NCI-H2196 treated with DMSO at 0.1 percent for 48 hours (cell line): ENCODE results near the gene LDB2.

ENCODE experiments used
- DNase-seq: peaks from one replicate; lab custom pipeline; 2025; ENCODE audit not compliant: unreplicated experiment; lab: John Stamatoyannopoulos, UW

LDB2 gene

DNA sequence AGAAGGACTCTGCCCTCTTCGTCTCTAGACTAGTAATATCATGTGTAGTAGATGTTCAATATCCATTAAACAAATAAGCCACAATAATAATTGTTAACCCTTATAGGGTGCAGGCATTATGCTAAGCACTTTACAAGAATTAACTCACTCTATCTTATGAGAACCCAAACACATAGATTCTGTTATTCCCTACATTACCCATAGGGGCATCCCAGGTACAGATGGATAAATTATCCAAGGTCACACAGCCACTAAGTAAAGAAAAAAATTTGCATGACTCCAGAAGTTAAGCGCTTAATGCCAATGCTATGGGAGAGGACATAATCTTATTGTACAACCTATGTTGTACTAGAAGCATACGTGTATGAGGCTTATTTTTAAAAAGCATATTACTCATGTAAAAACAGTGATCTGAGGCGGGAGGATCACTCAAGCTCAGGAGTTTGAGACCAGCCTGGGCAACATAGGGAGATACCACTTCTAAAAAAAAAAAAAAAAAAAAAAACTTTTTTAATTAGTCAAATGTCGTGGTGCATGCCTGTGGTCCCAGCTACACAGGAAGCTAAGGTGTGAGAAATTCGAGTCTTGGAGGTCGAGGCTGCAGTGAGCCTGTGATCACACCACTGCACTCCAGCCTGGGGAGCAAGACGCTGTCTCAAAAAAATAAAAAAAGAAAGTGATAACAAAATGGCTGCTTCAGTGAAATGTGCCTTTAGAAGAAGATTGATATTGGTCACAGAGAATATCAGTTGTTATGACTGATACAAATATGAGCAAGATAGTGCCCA is 13.6 kb downstream of the LDB2 start:
- no peak for DNase-seq

DNA sequence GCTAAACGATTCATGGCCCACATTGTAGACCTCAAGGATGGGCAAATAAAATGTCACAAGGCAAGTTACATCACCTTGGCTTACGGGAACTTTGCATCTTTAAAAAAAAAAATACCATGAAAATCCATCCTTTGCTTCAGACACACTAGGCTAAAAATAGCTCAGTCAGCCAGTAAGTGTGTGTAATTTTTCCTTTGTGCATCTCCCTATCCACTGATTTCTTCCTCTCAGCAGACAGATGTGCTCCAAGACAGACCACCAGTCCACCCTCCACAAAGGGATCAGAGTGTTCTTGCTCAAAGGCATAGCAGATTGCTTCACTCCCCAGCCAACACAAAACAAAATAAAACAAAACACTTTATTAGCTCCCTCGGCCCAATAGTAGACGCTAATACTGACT is 14.6 kb downstream of the LDB2 start:
- no peak for DNase-seq

DNA sequence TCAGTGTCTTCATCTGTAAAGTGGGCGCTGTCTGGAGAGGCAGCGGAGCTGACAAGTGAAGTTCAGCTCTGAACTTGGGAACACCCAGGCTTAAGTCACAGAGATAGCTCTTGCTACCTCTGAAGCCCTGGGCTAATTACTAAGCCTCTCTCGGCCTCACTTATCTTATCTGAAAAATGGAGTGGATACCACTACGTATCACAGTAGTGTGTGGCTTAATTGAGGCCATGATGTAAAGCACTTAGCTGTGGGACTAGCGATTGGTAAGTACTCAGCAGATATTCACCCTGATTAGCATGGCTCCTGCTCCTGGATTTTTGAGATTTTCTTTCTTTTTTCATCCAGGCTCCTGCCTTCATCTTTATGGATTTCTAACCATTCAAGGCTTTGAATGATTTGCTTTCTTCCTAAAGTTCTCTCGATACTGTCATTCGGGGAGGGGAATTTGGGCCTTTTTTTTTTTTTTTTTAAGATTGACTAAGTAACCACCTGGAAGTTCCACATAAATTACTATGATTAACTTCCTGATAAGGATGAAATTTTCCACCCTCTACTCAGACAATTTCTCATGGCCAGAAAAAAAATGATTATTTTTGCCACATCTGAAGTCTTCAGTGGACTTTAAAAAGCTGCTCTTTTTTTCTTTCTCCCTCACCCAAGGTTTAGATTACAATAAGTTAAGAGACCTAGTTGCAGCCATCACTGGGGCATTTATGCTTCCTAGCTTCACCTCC is 17.1 kb downstream of the LDB2 start:
- no peak for DNase-seq

DNA sequence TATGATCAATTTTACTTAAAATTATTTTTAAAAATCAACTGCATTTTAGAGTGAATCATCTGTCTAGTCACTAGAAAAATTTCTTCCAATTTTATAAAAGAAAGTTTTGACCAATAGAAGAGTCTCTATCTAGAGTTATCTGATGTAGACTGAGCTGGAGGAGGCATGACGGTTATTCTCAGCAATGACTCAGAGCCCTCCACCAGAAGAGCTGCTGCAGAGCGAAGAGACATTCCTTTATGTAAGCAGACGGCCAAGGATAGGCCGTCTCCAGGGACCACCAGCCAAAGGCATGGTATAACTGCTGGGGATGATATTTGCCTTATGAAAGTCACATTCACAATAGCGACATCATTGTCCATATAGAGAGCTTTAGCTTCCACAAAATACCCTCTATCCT is 23.0 kb downstream of the LDB2 start:
- no peak for DNase-seq

DNA sequence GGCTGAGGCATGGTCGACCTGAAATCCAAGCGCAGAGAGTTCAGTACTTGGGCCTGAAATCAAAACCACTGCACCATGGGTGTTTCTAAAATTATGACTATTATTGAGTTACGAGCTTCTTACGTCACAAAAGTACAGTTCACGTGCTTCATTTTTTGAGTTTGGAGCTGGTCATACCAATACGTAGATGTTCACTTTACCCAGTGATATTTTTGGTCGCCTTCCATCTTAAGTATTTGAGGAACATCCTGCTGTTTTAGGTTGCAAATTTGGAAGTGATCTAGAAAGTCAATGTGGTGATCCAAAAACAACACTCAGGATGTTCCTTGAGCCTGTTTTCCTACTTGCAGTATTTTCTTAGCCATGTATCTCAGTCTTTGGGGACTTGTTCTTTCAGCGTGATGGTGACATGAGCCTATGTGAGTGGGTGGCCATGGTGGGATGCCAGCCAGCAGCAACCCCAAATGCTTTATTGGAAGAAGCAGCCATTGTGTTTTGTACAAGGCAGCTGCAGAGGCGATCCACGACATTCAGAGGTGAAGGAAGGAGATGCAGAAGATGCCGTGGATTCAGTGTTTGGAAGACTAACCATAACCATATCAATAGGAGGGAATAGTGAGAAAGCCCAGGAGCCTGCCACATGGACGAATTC is 28.7 kb downstream of the LDB2 start:
- no peak for DNase-seq

DNA sequence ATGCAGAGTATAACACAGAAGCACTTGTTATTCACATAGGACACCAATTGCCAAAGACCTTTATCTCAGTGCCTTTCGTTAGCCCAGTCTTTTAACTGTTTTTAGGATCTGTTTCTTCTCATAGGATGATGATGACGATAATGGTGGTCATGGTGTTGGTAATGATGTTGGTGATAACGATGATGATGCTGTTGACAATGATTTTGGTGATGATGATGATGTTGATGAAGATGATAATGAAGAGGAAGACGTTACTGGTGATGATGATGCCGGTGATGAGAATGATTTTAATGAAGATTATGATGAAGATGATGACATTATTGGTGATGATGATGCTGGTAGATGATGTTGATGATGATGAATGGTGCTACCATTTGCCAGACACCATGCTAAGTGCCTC is 29.8 kb downstream of the LDB2 start:
- no peak for DNase-seq

DNA sequence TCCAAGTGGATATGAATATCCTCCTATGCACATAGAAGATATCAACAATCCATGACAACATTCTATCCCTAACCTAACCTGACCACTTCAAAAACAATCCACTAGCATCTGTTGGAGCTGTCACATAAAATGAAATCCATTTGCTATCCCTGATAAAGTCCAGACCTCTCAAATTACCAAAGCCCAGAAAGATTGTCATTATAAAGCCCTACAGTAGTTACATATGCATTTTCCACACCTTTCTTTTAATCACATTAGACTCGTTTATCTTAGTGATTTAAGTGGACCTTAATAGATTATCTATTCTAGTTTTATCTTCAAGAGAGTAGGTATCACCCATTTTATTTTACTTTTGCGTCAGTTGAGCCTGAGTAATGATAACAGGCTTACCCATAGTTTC is 30.6 kb downstream of the LDB2 start:
- no peak for DNase-seq

DNA sequence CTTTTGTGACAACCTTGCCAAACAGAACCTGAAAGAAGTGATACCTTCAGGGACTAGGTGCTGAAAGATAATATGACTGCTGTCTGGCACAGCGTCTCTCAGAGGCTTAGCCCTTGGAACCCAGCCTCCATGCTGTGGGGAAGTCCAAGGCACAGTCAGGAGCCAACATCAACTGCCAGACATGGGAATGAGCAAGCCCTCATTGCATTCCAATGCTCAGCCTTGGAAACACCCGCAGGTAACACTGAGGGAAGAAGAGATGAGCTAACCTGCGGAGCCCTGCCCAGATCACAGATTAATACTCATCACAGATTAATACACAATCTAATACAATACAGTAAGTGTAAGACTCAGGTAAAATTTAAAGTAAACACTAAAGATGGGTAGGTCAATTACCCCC is 31.5 kb downstream of the LDB2 start:
- DNase-seq: no peak

DNA sequence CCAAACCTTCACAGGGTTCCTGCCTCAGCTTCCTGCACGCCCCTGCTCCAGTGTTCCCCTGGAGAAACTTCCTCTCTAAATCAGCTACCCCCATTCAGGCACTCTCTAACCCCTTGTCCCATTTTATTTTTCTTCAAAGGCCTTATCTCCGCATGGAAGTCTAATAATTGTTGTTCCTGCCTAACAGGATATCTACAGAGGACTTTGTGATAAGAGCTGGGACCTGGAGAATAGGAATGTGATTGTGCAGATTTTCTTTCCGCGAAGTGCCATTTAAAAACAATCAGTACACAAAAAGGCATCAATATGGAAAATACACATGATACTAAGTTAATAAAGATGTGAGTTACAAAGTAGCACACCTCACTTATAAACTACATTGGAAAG is 32.6 kb downstream of the LDB2 start:
- DNase-seq: no peak

DNA sequence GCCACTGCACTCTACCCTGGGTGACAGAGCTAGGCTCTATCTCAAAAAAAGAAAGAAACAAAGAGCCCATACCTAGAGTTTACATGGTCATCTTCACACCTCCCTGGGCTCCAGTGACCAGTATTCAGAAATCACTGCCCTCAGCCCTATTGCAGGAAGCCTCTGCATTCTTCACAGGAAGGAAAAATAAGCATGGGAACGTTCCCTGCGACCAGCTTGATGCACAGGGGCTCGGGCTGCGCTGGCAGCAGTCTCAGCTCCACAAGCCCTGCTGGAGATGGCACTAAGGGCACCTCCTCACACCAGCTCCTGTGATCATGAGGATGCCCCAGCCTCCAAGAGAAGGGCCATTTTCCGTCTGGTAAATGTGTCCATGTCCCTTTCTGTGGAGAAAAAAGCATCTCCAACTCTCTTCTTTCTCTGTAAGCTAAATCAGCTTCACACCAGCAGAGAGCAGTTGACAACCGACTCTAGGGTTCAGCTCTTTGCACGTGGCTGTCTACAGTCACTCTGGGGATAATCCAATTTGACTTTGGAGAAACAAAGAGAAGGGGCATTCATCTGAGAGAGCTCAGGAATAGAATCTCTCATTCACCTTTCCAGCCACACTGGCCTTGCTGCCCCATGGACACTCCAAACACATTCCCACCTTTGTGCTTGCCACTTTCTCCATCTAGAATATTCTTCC is 33.1 kb downstream of the LDB2 start:
- no peak for DNase-seq

DNA sequence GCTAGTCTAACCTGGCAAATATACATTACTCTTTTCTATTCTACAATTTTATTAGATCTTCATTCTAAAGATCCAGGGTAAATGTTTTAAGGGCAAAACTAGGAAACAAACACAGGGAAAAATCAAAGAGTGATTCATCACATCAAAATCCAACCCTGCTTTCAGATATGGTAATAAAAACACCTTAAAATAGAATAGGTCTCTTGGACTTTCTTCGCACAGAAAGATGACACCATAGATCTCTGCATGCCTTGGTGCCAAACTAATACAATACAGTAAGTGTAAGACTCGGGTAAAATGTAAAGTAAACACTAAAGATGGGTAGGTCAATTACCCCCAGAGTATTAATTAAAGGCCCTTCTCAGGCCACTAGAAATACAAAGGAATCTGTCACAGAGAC is 34.2 kb downstream of the LDB2 start:
- no peak for DNase-seq

DNA sequence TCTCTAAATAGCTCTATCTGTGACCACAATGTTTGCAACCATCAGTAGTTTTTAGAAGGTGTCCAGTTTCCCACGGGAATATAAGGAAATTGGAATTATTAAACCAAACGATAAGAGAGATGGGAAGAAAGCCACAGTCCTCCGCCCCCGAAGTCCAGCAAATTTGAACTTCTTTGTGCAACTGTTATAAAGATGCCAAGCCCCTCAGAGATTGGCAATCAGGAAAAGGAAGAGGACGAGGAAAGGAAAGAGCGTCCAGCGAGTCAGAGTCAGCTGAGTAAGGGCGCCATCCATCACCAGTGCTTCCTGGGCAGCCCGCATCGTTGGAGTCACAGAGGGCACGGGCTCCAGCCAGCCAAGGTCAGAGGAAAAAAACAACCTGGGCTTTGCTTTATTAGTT is 35.7 kb downstream of the LDB2 start:
- no peak for DNase-seq

DNA sequence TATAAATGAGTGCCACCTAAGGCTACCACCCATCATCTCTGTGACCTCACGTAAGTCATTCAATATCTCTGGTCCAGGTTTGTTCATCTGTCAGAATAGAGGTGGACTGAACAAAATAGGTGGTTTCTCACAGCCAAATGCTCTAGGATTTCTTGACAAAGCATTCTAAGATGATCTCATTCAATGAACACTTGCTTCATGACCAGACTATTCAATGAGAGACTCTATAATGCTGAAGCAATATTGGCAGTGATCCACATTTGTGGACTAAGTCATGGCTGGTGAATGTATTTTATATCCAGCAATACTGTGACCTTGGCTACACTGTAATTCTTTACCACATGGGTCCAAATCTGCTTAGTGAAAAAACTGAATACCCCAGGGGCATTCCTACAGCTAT is 37.9 kb downstream of the LDB2 start:
- DNase-seq: no peak

DNA sequence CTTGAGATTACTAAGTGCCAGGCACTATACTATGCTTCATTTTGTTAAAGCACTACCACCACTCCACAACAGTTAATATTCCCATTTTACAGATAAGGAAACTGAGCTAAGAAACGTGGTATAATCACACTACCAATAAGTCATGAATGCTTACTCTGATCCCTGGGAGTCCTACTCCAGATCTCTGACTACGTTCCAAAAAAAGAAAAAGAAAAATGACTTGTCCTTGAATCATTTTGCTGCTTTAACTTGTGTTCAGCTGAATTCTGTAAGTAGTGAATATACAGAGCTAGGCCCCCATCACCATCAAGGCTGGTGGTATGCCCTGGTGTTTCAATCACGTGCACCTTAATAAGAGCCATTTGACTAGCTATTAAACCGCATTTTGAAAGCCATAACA is 39.4 kb downstream of the LDB2 start:
- DNase-seq: no peak

DNA sequence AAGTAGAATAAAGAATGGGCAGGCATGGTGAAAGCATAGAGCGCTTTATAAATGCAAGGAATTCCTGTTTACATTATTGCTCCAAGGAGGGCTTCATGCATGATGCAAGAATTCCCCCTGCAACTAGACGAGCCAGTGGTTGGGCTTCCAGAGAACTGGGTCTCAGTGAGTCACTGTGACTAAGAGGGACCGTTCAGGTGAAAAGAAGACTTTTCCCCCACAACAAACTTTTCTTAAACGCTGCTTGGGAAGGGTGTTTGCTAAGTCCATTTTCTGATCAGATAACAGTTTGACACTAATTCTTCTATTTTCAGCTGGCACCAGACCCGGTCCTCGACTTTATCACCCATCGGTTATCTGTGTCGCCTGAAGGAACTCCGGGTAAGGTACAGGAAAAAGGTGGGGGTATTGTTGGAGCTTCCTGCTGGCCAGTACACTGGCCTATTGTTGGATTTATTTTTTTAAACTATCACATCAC is 40.1 kb downstream of the LDB2 start:
- no peak for DNase-seq

DNA sequence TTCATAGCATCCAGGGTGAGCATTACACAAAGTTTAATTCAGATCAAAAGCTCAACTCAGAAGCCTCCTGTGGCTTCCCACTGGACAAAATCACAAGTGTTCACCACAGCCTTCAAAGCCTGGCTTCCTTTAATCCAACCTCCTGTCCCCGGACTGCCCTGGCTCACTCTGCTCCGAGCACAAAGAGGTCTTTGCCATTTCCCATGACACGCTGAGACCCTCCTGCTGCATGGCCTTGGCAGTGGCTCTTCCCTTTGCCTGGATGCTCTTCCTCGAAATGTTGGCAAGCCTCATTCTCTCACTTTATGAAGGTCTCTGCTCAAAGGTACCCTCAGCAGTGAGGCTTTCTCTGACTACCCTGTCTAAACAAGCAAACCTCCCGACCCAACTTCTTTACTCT is 41.0 kb downstream of the LDB2 start:
- DNase-seq: no peak

DNA sequence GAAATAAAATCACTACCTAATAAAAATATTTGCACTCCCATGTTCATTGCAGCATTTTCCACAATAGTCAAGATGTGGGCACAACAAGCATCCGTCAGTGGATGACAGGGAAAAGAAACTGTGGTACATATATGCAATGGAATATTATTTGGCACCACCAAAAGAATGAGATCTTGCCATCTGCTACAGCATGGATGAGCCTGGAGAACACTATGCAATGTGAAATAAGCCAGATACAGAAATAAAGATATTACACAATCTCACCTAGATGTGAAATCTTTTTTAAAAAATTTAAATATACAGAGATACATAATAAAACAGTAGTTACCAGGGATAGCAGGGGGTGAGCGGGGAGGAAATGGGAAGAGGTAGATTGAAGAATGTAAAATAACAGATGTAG is 44.8 kb downstream of the LDB2 start:
- no peak for DNase-seq

DNA sequence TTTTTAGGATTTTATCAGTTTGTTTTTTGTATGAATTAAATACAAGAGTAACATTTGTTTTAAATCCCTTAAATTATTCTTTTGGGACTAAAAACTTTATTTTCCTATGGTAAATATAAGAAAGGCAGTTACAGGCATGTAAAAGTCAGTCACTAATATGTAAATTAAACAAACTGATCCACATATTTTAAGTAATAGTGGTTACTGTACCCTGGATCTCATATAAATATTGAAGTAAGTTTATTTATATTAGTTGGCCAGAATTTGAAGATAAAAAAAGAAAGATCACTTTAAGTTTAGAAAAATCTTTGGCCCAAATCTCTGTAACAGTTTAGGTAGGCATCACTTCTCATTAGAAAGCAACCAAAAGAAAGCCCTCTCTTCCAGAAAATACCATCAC is 45.8 kb downstream of the LDB2 start:
- no peak for DNase-seq

DNA sequence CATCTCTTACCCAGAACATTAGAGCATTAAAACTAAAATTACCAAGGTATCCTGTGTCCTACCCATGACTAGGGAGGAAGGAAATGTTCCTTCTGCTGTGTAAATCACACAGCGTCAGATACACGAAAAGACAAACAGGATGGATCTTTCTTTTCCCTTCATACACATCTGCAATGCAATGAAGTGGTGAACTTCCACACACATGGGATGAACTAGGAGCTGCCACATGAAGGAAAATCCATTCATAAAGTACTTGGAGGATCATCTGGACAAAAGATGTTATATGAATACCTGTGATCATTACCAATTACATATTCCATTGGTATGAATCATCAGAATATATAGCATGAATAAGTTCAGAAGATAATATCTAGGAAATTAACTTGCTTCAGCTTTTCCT is 46.2 kb downstream of the LDB2 start:
- no peak for DNase-seq

DNA sequence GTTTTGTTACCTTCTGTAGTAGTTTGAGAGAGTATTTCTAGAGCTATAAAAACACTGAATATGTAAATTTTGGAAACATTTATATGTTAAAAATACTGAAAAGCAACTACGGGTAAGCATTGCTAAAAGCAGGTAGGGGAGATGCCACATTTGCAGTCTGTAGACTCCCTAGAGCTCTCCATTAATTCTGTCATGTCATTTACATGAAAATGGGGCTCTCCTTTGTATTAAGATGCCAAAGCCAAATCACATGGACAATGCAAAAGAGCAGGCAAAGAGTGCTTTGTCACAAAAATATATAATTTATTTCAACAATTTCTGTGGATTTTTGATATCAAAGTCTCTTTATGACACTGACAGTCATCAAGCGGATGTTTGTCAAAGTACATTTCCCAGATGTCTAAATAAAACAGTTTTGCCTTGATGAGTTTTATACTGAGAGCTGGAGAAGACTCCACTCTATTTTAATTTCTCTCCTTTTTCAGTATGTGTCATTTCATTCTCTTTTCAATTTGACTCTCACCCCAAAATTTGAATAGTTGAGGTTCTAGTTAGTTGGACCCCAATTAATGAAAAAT is 51.8 kb downstream of the LDB2 start:
- DNase-seq: no peak
